ACHN (cell line): ENCODE data around the gene RBFOX2.

Experiments
- DNase-seq: peaks from one replicate; pipeline ENCODE4 v3.0.0-alpha.2; 2015
- in situ Hi-C: cut with HindIII; loops from 2 replicates; pipeline ENCODE4 v1.10.0; 2017; ENCODE audit warnings: low sequenced_read_pairs, low pct_ligation_motif_present, low pct_unique_long_range_greater_than_20kb

RBFOX2 gene

DNA sequence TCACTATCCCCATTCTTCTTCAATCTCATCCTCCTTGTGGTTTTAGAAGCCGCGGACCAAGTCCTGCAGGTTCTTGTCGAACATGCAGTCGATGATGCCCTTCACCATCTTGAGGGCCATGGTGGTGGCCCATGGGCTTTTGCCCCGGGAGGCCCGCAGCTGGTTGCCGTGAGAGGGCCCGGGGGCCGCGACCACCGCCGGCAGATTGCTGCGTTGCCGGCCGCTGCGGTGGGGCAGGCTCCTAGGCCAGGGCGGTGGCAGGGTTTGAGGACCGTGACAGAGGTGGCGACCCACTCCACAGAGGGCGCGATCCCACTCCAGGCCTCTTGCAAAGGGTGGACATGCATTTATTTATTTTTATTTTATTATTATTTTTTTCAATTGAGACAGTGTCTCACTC, 244.0 kb downstream of the RBFOX2 start:
- in situ Hi-C loops, result no loop called here

DNA sequence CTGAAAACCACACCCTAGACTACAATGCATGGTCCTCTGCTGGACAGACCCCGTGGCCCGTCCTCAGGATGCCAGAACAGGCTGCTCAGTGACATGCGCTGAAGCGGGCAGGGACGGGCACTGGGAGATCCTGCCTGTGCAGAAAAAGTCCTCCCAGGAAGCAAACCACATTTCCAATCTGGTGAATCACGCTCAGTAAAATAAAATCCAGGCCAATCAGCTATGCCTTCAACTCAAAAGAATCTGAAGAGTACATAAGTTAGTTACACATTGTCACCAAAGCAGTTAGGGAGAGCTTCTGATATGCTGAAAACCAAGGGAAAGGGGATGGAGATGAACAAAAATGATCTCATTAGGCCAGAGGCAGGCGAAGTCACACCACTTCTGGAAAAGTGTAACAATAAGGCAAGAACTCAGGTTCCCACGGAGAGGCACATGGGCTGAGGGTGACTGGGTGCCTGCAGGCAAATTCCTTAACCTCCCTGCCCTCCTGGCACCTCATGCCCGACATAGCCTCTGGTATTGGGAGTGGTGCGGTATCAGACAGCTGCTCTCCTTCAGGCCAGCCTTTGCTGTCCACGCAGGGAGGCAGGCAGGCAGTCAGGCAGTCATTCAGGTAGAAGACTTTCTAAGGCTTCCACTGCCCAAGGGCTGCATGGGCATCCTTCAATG, 244.5 kb downstream of the RBFOX2 start:
- peak; percentile 93 for DNase-seq
- in situ Hi-C loops, result no loop called here

More for the DNA sequence above, 244.0 kb downstream of the RBFOX2 start:
- no peak for DNase-seq

DNA sequence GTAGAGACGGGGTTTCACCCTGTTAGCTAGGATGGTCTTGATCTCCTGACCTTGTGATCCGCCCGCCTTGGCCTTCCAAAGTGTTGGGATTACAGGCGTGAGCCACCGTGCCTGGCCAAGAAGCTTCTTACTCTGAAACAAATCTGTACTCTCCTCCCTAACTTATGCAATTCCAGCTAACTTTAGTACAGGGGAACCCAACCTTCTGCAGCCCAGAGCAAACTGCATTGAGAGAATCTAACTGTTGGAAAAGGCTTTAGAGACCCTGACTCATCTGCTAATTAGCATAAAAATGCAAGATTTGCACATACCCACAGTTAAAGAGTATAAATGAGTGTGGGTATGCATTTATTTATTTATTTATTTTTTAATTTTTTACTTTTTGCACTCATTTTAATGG, 246.1 kb downstream of the RBFOX2 start:
- in situ Hi-C loops, result no loop called here
- DNase-seq, result no peak

DNA sequence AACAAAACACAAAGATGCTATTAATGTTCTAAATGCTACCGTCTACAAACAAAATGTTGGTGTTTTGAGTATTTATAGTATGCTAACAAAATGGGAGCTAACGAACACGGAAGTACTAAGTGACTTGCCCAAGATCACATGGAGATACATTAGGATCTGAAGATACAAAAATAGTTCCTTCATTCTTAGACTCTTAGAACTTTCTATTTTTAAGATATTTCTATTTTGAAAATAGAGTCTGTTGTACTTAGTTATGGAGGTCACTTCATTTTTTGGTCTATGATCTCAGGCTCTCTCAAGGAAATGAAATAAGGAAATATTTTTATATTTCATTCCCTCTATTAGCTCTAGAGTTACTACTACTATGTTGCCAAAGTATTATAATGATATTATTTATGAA, 246.7 kb downstream of the RBFOX2 start:
- in situ Hi-C loops, result no loop called here
- DNase-seq, result no peak

DNA sequence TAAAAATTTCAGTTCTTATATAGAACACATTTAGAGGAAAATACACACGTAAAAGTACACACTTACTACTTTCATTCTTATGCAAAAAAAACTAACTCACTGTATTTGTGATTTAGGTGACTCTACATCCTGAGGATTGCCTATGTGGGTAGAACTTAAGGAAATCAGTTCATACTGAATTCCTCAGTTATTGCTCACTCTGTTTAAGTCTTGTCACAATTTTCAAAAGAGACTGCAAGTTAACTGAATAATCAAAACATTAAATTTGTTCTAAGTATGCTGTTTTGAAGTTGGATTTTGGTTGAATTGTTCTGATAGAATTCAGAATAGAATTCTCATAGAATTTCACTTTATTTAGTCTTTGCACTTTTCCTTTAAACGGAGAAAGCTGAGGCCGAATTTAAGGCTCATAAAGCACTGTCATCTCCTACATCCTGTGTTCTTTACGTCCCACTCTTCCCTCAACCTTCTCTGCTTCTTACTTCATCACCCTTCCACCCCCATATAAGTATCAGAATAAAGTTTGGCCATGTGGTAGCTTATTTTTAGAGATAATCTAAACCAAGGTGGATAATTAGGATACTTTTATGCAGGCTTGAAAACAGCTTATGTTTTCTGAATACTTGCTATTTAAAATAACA, 251.2 kb downstream of the RBFOX2 start:
- in situ Hi-C loops, result no loop called here
- peak; percentile 26 for DNase-seq

DNA sequence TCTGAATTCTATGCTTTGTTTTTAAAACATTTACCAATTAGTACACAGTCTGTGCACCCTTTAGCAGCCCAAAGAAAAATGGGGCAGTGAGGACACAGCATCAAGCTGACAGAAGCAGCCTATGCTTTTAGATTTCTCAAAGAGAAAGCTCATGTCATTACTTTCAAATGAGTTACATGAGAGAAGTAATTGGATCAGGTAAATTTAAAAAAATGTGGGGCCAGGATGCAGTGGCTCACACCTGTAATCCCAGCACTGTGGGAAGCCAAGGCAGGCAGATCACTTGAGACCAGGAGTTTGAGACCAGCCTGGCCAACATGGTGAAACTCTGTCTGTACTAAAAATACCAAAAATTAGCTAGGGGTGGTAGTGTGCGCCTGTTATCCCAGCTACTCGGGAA, 253.3 kb downstream of the RBFOX2 start:
- in situ Hi-C loops, result no loop called here
- DNase-seq, result no peak

DNA sequence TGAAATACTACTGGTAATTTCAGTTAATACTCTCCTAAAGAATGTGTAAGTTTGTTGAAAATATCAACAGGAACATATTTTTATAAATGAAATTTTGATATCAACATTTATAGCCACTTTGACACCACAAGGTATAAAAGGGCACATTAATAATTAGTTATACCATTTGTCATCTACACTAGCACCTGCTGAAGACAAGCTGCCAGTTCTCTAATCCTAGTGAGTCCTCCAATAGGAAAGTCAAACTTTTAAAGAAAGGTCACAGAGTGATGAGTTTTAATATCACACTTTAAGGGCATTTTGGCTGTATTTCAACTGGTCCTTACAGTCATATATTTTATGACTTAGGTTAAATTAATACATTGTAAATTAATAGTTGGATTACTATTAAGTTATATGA, 258.6 kb downstream of the RBFOX2 start:
- in situ Hi-C loops, result no loop called here
- DNase-seq, result no peak

DNA sequence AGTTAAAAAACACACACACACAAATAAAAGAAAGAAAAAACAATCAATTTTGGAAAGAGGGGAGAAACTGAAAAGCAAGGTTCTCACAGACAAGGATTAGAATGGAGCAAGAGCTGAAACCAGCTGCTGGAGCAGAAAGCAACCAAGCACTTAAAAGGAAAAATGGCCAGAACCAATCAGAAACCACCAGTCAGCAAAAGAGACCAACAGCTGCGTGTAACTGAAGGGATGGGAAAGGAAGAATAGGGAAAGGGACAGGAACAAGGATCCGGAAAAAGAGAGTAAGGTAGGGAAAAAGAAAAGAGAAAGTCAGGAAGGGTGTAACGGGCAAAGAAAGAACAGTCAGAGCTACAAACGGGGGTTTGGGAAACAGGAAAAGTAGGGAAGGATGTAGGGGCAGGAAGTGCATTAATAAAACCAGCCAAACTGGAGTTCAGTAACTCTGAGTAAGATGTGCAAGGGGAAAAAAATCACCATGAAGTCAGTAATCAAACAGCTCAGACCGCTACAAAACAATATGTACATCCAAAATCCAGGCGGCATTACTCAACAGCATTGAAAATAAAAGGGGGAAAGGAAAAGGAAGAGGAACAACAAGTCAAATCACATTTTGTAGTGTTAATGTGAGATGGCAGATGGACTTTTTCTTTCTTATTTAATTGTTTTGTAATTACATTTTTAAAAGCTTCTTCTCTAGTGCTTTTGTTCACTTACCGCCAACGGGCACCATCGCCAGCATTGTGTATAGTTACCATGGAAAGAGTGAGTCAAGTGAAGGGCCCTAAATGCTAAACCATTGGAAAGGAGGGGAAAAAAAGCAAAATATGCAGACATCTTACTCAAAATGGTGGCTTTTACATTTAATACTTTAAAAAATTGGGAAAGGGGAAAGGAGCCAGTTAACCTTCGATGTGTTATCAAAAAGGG, 261.7 kb downstream of the RBFOX2 start:
- DNase-seq, result no peak
- in situ Hi-C loops, result no loop called here

DNA sequence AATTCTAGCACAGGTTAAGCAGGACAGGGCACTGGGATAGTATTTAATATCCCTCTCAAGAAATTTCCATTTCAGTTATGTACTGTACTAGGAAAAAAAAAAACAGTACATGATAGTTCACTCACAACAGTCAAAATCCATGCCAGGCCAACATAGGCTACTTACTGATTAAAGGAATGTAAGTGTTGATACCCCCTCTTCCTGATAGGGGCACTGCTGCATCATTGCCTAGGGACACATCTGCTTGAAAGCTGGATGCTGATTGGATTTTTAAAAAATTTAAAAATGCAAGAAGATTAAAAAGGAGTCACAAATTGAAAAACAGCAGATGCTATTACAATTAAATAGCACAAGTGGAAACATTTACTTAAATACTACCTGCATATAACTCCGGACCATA, 267.6 kb downstream of the RBFOX2 start:
- in situ Hi-C loops, result no loop called here

DNA sequence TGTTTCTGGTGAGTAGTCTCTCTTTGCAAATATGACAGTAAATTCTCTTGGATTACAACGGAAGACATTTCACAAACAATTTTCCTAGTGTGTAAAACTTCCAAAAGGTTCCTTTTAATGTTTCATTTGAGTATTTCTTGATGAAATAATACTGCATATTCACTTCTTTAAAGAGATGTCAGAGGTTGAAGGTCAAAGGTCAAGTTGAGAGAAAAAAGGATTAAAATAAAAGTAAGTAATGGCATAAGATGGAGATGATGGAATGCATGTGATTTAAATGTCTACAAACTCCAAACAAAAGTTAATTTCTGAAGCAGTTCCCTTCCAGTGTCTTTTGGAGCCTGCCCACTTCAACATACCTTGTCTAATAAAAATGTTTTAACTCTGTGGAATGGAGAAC, 270.2 kb downstream of the RBFOX2 start:
- in situ Hi-C loops, result no loop called here
- no peak for DNase-seq

More for the DNA sequence above, 267.6 kb downstream of the RBFOX2 start:
- DNase-seq, result peak; percentile 24

DNA sequence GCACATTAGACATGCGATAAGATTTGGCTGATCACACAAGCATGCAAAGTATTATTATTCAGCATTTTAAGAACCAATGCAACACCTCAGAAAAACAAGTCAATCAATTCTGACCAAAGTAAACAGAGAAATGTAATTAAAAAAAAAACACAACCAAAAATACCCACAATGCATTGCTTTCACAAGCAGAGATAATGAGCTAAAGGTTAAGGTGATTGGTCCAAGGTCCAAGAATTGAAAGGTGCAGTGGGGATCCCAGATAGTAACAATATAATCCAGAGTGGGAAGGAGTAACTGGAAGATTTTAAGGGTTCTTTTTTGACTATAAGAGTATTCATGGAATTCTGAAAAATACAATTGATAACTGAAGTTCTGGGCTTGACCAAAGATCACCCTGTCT, 271.9 kb downstream of the RBFOX2 start:
- in situ Hi-C loops, result no loop called here
- DNase-seq, result no peak

DNA sequence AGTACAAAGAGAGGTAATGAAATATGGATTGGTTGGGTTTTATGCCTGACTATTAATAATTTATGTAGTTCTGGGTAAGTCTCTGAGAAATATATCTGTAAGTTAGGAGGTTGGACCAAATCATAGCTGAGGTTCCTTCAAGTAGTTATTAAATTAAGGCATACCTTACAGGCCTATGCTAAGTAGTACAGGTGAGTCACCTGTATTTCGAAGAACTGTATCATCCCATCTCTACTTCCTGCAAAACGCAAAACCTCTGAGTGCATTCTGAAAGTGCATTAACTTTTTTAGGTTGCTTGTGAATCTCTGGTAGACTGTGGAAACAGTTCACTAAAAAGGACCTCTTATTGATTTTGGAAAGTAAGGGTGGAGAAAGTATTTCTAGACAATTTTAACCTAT, 273.9 kb downstream of the RBFOX2 start:
- in situ Hi-C loops, result no loop called here
- no peak for DNase-seq

DNA sequence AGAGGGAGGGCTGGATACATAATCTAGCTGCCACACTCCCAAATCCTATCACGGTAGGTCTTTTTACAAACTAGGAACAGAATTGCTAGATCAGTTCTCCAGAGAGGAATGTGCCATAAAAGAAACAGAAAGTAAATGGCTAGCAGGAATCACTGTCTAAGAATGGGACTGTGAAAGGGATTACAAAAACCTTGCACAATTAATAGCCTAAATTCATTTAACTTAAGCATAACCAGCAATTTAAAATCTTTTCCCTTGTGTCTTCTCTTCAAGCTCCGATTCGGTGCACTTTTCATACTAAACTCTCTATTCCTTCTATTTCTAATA, 275.8 kb downstream of the RBFOX2 start:
- in situ Hi-C loops, result no loop called here
- DNase-seq, result no peak

DNA sequence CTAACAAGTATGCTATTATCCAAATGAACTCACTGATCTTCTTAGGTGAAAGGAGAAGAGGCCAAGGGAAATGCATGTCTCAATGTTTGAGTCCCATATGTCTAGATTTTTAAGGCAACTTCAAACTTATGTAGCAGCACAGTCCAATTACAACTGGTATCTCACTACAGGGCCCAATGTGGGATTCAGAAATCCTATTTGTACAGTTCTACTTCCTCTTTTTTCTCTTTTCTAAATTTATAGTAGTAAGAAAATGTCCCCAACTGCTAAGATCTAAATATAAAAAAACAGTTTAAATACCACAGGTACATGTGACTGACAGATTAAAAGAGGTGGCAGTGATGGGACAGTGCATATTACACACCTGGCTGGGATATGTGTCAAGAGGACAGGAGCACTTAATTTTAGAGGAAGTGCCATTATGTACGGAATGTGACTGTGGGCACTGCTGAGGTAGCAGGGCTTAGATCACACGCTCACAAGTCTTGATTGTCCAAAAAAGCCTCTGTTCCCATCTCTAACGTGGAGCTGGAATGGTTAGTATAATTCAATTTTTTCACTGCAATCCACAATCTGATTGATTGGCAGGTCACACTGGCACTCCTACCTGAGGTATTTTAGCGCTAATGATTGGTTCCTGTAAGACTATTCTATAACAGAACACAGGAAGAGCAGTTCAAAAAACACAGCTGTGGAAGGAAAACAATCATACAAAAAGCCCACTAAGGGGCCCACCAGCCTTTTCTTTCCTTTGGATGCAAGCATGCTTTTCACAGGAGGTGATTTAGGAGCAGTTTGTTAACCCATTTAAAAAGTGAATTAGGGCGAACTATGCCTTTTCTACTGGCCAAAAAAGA, 276.4 kb downstream of the RBFOX2 start:
- in situ Hi-C loops, result no loop called here
- DNase-seq, result no peak

DNA sequence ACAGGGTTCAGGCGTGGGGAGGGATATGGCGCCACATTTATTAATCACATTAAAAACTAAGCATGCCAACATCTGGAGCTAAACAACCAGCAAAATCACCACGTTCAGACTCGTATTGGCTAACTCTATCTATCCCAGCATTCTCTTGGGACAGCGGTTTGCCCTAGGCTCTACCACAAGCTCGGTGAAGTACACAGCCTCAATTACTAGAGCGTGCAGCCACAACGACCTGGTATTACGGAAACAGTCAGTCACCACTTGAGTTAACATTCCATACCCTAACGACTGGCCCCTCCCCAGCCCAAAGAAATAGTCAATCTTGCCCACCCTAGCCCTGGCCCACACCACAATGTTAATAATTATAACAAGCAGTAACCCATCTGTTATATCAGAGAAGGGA, 278.8 kb downstream of the RBFOX2 start:
- DNase-seq, result peak; percentile 92
- in situ Hi-C loops, result no loop called here

DNA sequence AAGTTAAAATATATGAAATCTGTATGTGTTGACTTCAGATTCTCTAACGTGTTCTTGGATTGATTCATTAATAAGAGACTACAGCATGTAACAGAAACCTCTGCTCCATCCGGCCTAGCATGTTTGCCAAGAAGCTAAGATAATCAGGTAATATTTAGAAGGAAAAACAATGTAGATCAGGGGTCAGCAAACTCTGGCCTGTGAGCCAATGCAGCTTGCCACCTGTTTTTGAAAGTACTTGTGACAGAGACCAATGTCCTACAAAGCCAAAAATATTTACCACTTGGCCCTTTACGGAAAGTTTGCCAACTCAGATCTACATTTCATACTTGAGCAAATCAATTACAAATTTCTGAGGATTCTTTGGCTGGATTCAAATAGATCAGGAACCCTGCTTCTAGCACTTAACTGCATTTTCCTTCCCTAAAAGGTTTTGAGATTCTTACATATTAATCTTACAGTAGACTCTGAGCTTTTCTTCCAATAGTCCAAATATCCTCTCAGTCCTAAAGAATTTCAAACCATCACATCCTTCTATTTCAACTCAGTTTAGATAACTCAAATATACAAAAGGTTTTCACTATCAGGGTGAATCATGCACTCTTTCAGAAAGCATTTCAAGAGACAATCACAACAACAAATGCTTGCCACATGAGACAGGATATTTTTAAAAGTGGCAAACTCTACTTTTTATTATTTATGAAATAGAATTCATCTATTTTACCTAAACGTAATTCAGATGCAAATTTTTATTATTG, 281.5 kb downstream of the RBFOX2 start:
- no peak for DNase-seq
- in situ Hi-C loops, result no loop called here

DNA sequence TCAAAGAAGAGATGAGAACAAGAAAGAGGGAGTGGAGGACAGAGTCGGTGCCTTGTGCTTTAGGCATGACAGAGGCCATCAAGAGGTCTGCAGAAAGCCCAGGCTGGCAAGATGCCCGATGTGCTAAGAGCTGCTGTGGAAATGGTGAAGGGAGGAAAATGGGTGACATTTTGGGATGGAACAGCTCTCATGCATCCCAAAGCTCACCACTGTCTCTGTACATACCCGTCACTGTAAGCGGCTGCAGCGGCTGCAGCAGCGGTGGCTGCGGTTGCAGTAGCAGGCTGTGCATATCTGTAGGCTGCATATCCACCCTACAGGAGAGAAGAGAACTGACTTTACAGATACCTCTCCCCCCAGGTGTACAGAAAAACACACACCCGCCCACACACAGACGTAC, 282.4 kb downstream of the RBFOX2 start:
- DNase-seq, result no peak
- in situ Hi-C loops, result no loop called here

DNA sequence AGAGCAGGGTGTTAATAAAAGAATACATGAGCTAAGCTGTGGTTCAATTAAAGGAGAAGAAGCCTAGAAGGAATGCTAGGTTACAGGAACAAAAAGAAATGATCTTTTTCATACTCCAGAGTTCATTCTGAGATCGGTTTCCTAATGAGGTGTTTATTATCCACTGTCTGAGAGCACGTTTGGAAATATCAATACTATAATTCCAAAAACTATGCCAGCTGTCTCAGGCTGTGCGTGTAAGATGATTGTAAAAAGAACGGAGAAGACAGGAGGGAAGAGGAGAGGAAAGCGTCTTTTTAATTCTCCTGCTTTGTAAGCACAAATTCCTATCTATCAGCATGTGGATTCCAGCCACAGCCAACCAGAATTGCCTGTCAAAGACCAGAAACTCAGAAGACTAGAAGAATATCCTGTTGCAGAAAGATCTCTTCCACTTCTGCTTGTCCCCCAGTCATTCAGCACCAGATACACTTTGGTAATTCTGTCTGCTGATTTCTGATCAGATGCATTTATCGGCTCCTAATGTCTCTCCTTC, 285.2 kb downstream of the RBFOX2 start:
- DNase-seq, result no peak
- in situ Hi-C loops, result no loop called here
